Body of pancreas (tissue), 4 donors: ENCODE data around the gene DLL4. TPM values are rescaled to one million over a fixed set of nuclear protein-coding genes. Genes with fewer than 3 reads are reported as not detected.

Experiments
- ATAC-seq: fragments of 150-250 bp; one replicate; pipeline ENCODE4 v1.9.1; 2016
- DNase-seq, 4 donors: peaks; one replicate each; pipeline ENCODE4 v3.0.0-alpha.2; 2019
- H3K27ac ChIP-seq, 4 donors: fragments of 200-600 bp; sonication (generic); 1 replicate in 3 of 4; 2 replicates in 1 of 4; pipeline versions ENCODE4 v1.5.1 to v1.6.1; 2016 to 2019; ENCODE audit warnings: mild to moderate bottlenecking in 1 of 4, mixed read lengths in 1 of 4, moderate library complexity in 1 of 4
- H3K27me3 ChIP-seq, 2 donors: fragments of 200-600 bp; sonication (generic); one replicate each; pipeline ENCODE4 v1.6.0; 2016; ENCODE audit warnings: mild to moderate bottlenecking in 1 of 2
- H3K36me3 ChIP-seq, 2 donors: fragments of 200-600 bp; sonication (generic); replicated peaks in 1 of 2; 2 replicates each; pipeline ENCODE4 v1.5.1; 2016; ENCODE audit warnings: low read depth in 2 of 2; ENCODE audit not compliant: insufficient read depth in 1 of 2
- H3K4me1 ChIP-seq: fragments of 200-600 bp; sonication (generic); one replicate; pipeline ENCODE4 v1.6.0; 2016
- H3K4me3 ChIP-seq, 2 donors: fragments of 200-600 bp; sonication (generic); 1 replicate in 1 of 2; 2 replicates in 1 of 2; pipeline ENCODE4 v1.5.1; 2016 to 2019
- H3K9me3 ChIP-seq, 3 donors: fragments of 200-600 bp; sonication (generic); 1 replicate in 2 of 3; 2 replicates in 1 of 3; pipeline ENCODE4 v1.5.1; 2016
- POLR2A ChIP-seq, 3 donors: fragments of 450-650 bp; IDR thresholded peaks; one replicate each; pipeline ENCODE4 v1.6.1; 2016; ENCODE audit warnings: antibody characterized with exemption in 3 of 3, mild to moderate bottlenecking in 2 of 3
- WGBS, 2 donors: methylation state at CpG; one replicate each; pipeline ENCODE4 v1.1.5; 2017; 5-methylcytosine and 5-hydroxymethylcytosine counted together
- intact Hi-C: fragments of 100-400 bp; cut with DNase I; formaldehyde crosslinking; loops from one replicate; pipeline ENCODE4 v1.15.1; 2023
- total RNA-seq, 2 donors: library from RNA; depleted of rRNA; stranded (reverse); fragments of >200 nt; gene quantifications; one replicate each; pipeline ENCODE4 v1.1.0, GENCODE V29; 2016
- TF ChIP-seq, protein P1 (sequence below), 7 experiments: fragments of 450-650 bp in 4 of 7; fragments of 200-600 bp in 3 of 7; sonication (generic) in 3 of 7; IDR thresholded peaks; one replicate each; pipeline ENCODE4 v1.5.1; 2016 to 2019; ENCODE audit warnings: antibody characterized with exemption in 7 of 7

DLL4 gene
- total RNA-seq, 2 donors from 2014 or later: 0.33 to 3.6 TPM

DNA sequence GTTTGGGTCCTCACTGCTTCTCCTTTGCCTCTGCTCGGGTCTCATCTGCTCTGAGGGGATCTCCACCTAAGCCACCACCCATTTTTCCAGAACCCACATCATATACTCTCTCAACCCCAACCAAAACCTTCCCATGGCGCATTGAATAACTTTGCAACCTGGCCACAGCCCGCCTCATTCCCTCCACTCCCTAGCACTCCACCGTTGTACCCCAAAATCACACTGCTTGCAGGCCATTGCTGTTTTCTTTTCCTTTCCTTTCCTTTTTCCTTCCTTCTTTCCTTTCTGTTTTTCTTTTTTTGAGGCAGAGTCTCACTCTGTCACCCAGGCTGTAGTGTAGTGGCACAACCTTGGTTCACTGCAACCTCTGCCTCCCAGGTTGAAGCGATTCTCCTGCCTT, 38.0 kb upstream of the DLL4 start:
- H3K27me3 ChIP-seq: no peaks in the 10 kb centered on the region
- 70% methylated on average over 5 of the region's 5 CpGs for WGBS, 2 donors
- no peaks in the 10 kb centered on the region for H3K9me3 ChIP-seq
- H3K36me3 ChIP-seq: no peaks in the 10 kb centered on the region
- intact Hi-C loops: loop anchor here (5.0 kb wide), 1 partner anchor 34 kb away; no protein-coding TSS in a partner anchor
- H3K27ac ChIP-seq: peak overlapping the region in 1 of 4 donors; percentile 36
- no peak overlapping the region for H3K4me3 ChIP-seq
- ATAC-seq: no peak
- DNase-seq: no peak
- no peak for TF ChIP-seq POLR2A (IDR thresholded peaks at IDR 0.05)
- TF ChIP-seq, protein P1, sequence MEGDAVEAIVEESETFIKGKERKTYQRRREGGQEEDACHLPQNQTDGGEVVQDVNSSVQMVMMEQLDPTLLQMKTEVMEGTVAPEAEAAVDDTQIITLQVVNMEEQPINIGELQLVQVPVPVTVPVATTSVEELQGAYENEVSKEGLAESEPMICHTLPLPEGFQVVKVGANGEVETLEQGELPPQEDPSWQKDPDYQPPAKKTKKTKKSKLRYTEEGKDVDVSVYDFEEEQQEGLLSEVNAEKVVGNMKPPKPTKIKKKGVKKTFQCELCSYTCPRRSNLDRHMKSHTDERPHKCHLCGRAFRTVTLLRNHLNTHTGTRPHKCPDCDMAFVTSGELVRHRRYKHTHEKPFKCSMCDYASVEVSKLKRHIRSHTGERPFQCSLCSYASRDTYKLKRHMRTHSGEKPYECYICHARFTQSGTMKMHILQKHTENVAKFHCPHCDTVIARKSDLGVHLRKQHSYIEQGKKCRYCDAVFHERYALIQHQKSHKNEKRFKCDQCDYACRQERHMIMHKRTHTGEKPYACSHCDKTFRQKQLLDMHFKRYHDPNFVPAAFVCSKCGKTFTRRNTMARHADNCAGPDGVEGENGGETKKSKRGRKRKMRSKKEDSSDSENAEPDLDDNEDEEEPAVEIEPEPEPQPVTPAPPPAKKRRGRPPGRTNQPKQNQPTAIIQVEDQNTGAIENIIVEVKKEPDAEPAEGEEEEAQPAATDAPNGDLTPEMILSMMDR (IDR thresholded peaks at IDR 0.05): no peak
- H3K4me1 ChIP-seq: peaks cover 23% of the 10 kb centered on the region

DNA sequence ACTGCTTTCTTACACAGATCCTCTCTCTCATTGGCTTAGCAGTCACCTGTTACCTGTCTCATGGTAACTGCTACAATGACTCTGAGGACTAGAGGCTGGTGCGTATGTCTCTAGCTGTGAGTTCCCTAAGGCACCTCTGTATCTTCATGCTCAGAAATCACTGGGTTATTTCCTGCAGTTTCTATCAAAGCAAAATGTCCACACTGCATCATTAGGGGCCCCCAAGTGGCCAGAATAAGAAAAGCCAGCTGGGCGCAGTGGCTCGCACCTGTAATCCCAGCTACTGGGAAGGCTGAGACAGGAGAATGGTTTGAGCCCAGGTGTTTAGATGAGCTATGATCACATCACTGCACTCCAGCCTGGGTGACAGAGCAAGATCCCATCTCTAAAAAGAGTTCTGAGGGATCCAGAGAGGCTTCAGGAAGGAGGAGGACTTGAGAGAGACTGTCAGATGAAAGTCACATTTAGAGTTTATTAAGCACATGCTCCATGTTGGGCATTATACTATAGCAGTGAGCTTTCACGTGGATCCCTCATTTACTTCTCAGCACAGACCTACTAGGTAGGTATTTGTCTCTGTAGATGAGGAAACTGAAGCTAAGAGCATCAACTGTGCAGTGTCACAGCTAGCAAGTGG, 37.2 kb upstream of the DLL4 start:
- peak; percentile 68 to 77 (median 70) for DNase-seq
- peaks cover 30% of the 10 kb centered on the region for H3K4me1 ChIP-seq
- 3 to 5% methylated on average over 4 of the region's 4 CpGs for WGBS, 2 donors
- peak; percentile 38 for ATAC-seq
- H3K36me3 ChIP-seq: no peaks in the 10 kb centered on the region
- TF ChIP-seq, protein P1 (IDR thresholded peaks at IDR 0.05): peak; percentile 69 to 84 (median 77)
- TF ChIP-seq POLR2A (IDR thresholded peaks at IDR 0.05): no peak
- H3K9me3 ChIP-seq: no peaks in the 10 kb centered on the region
- intact Hi-C loops: loop anchor here (5.0 kb wide), 1 partner anchor 35 kb away; no protein-coding TSS in a partner anchor
- peak overlapping the region in 3 of 4 donors; percentile 35 to 38 (median 36) for H3K27ac ChIP-seq
- no peaks in the 10 kb centered on the region for H3K27me3 ChIP-seq
- no peak overlapping the region for H3K4me3 ChIP-seq

DNA sequence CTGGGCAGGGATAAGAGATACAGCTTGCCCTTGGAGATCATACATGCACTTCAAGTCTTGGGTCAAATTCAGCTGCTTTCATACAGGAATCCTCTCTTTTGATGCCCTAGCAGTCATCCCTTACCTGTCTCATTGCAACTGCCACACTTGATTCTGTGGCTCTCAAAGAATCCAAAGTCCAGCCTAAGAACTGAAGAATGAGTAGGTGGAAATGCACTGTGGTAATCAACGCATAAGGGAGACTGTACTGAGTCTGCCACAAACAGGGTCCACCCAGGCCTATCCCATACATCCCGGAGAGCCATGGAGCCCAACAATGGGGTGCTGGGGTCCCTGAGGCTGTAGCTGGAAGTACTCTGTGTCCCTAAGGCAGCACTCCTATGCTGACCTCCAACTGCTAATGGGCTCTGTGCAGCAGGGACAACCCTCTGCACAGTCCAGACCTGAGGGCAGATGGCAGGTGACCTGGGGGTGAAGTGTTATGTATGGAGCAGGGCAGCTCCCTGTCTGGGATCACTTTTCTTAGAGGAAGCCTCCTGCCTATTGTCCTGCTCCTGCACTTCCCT, 36.6 kb upstream of the DLL4 start:
- H3K9me3 ChIP-seq: no peaks in the 10 kb centered on the region
- WGBS, 2 donors: 70 to 75% methylated on average over 1 to 2 of the region's 2 CpGs
- intact Hi-C loops: loop anchor here (5.0 kb wide), 1 partner anchor 35 kb away; no protein-coding TSS in a partner anchor
- H3K27ac ChIP-seq: no peak overlapping the region
- H3K27me3 ChIP-seq: no peaks in the 10 kb centered on the region
- ATAC-seq: no peak
- no peak overlapping the region for H3K4me3 ChIP-seq
- no peaks in the 10 kb centered on the region for H3K36me3 ChIP-seq
- no peak for DNase-seq
- TF ChIP-seq, protein P1 (IDR thresholded peaks at IDR 0.05): no peak
- no peak for TF ChIP-seq POLR2A (IDR thresholded peaks at IDR 0.05)
- peaks cover 32% of the 10 kb centered on the region for H3K4me1 ChIP-seq

DNA sequence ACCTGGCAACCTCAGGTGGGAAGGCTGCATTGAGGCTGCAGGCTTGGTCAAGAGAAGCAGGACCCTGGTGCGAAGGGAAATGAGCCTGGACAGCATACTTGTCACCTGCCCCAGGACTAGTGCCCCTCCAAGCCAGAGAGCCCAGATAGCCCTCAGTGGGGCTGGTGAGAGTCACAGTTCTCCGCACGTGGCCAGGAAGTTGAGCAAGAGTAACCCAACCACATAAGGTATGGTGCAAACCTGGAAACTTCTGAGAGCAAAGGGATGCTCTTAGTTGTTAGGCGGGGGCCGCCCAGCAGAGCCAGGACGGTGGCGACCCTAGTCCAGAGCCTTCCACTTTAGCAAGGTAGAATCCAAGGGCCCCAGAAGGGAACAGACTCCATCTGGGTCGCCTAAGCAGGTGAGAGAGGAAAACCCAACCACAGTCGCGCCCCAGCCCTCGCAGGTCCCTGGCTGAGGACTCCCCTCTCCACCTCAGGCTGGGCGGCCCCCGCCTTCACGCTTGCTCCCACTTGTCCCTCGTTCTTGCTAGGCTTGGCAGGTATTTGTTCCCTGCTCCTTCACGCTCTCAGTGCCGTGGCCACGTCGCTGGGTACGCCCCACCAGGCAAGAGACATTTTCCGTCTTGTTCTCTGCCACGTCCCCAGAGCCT, 36.0 kb upstream of the DLL4 start:
- H3K4me3 ChIP-seq: no peak overlapping the region
- WGBS, 2 donors: 64 to 68% methylated on average over 16 to 22 of the region's 22 CpGs
- H3K27ac ChIP-seq: peak overlapping the region in 1 of 4 donors; percentile 87
- peaks cover 32% of the 10 kb centered on the region for H3K4me1 ChIP-seq
- TF ChIP-seq, protein P1 (IDR thresholded peaks at IDR 0.05): no peak
- TF ChIP-seq POLR2A (IDR thresholded peaks at IDR 0.05): no peak
- no peak for ATAC-seq
- no peaks in the 10 kb centered on the region for H3K27me3 ChIP-seq
- intact Hi-C loops: loop anchor here (5.0 kb wide), 1 partner anchor 36 kb away; no protein-coding TSS in a partner anchor
- no peaks in the 10 kb centered on the region for H3K36me3 ChIP-seq
- DNase-seq: peak in 1 of 4 donors; percentile 19
- H3K9me3 ChIP-seq: no peaks in the 10 kb centered on the region
